Skeletal muscle tissue (tissue), 4 donors: Measurements from ENCODE around the gene KDM2B. TPM values are rescaled to one million over a fixed set of nuclear protein-coding genes. Genes with fewer than 3 reads are reported as not detected.
"Not testable (repeated sequence)": the region's sequence is repeated elsewhere in the genome, so short reads cannot be mapped to it uniquely, and the experiment has no call there.

Source experiments
- H3K27ac ChIP-seq: one replicate; pipeline ENCODE4 v1.7.0; 2013; ENCODE audit warnings: mild to moderate bottlenecking, low read depth, low read length, inconsistent platforms
- H3K27me3 ChIP-seq, 3 donors: one replicate each; pipeline ENCODE4 v1.7.0; 2013; ENCODE audit warnings: low read length in 3 of 3; ENCODE audit not compliant: control insufficient read depth in 3 of 3, insufficient read depth in 3 of 3
- H3K36me3 ChIP-seq, 3 donors: one replicate each; pipeline ENCODE4 v1.7.0; 2013; ENCODE audit warnings: low read length in 3 of 3; ENCODE audit not compliant: control insufficient read depth in 3 of 3, insufficient read depth in 3 of 3
- H3K4me1 ChIP-seq, 3 donors: one replicate each; pipeline ENCODE4 v1.7.0; 2013; ENCODE audit warnings: low read length in 3 of 3, mild to moderate bottlenecking in 3 of 3; ENCODE audit not compliant: control insufficient read depth in 3 of 3, insufficient read depth in 3 of 3
- H3K4me3 ChIP-seq, 3 donors: one replicate each; pipeline ENCODE4 v1.7.0; 2013; ENCODE audit warnings: low read length in 3 of 3
- H3K9ac ChIP-seq, 3 donors: one replicate each; pipeline ENCODE4 v1.7.0; 2013; ENCODE audit warnings: low read length in 3 of 3, mild to moderate bottlenecking in 3 of 3, moderate library complexity in 2 of 3, low read depth in 1 of 3
- H3K9me3 ChIP-seq, 3 donors: one replicate each; pipeline ENCODE4 v1.7.0; 2013; ENCODE audit warnings: low read length in 3 of 3; ENCODE audit not compliant: control insufficient read depth in 3 of 3
- total RNA-seq: library from RNA; depleted of rRNA; stranded (reverse); fragments of >200 nt; gene quantifications from one replicate; pipeline ENCODE4 v1.2.3, GENCODE V29; 2014
- donor health status: Osteomylitis.

The KDM2B gene
- total RNA-seq, 1 donor from 2014 or later: 28.7 TPM

- Histone ChIP-seq H3K9me3 (no peaks in the 10 kb centered on the region), H3K36me3 (peaks cover 6 to 16% (median 13%) of the 10 kb centered on the region in 3 donors), H3K4me3 (no peak overlapping the region), H3K9ac (peak overlapping the region in 2 of 3 donors; percentile 33 to 43), H3K27ac (no peak overlapping the region), H3K4me1 (peaks cover 0 to 6% (median 0%) of the 10 kb centered on the region in 3 donors), H3K27me3 (no peaks in the 10 kb centered on the region)
These were observed 90.2 kb downstream of the KDM2B start for GRCh38 chr12:121490401-121491281.

GRCh38 chr12:121489874-121490273 is 90.9 kb downstream of the KDM2B start:
- Histone ChIP-seq H3K9ac (peak overlapping the region in 1 of 3 donors; percentile 33), H3K9me3 (no peaks in the 10 kb centered on the region), H3K36me3 (peaks cover 5 to 15% (median 10%) of the 10 kb centered on the region in 3 donors), H3K4me3 (no peak overlapping the region), H3K27ac (no peak overlapping the region), H3K4me1 (peaks cover 0 to 6% (median 0%) of the 10 kb centered on the region in 3 donors), H3K27me3 (no peaks in the 10 kb centered on the region)

- Histone ChIP-seq H3K4me1 (no peaks in the 10 kb centered on the region), H3K27ac (no peak overlapping the region), H3K36me3 (peaks cover 0 to 5% (median 5%) of the 10 kb centered on the region in 3 donors), H3K27me3 (no peaks in the 10 kb centered on the region), H3K4me3 (no peak overlapping the region), H3K9ac (no peak overlapping the region), H3K9me3 (no peaks in the 10 kb centered on the region)
These were observed 95.9 kb downstream of the KDM2B start for GRCh38 chr12:121484967-121485366.

GRCh38 chr12:121484564-121484963 is 96.3 kb downstream of the KDM2B start:
- not testable (repeated sequence) for H3K4me3 ChIP-seq

GRCh38 chr12:121483949-121484348 is 96.9 kb downstream of the KDM2B start:
- H3K9me3 ChIP-seq: no peaks in the 10 kb centered on the region
- no peak overlapping the region for H3K4me3 ChIP-seq
- H3K9ac ChIP-seq: no peak overlapping the region
- no peaks in the 10 kb centered on the region for H3K27me3 ChIP-seq
- H3K4me1 ChIP-seq: no peaks in the 10 kb centered on the region
- peaks cover 0 to 4% (median 2%) of the 10 kb centered on the region in 3 donors for H3K36me3 ChIP-seq
- H3K27ac ChIP-seq: no peak overlapping the region

More at GRCh38 chr12:121484564-121484963, 96.3 kb downstream of the KDM2B start:
- not testable (repeated sequence) for H3K27ac ChIP-seq, H3K9me3 ChIP-seq, H3K27me3 ChIP-seq, H3K4me1 ChIP-seq, H3K9ac ChIP-seq, H3K36me3 ChIP-seq

- no peak overlapping the region for H3K9ac ChIP-seq
- no peak overlapping the region for H3K27ac ChIP-seq
- no peak overlapping the region for H3K4me3 ChIP-seq
- H3K36me3 ChIP-seq: peaks cover 0 to 2% (median 0%) of the 10 kb centered on the region in 3 donors
- no peaks in the 10 kb centered on the region for H3K27me3 ChIP-seq
- H3K9me3 ChIP-seq: no peaks in the 10 kb centered on the region
- H3K4me1 ChIP-seq: peaks cover 0 to 3% (median 0%) of the 10 kb centered on the region in 3 donors
These were observed 104.3 kb downstream of the KDM2B start for GRCh38 chr12:121476477-121476876.

GRCh38 chr12:121475279-121475678 is 105.5 kb downstream of the KDM2B start:
- peaks cover 0 to 2% (median 0%) of the 10 kb centered on the region in 3 donors for H3K36me3 ChIP-seq
- no peak overlapping the region for H3K27ac ChIP-seq
- no peak overlapping the region for H3K4me3 ChIP-seq
- no peak overlapping the region for H3K9ac ChIP-seq
- H3K9me3 ChIP-seq: no peaks in the 10 kb centered on the region
- no peaks in the 10 kb centered on the region for H3K27me3 ChIP-seq
- H3K4me1 ChIP-seq: peaks cover 0 to 3% (median 0%) of the 10 kb centered on the region in 3 donors

GRCh38 chr12:121472150-121472905 is 108.5 kb downstream of the KDM2B start:
- Histone ChIP-seq H3K4me3 (no peak overlapping the region), H3K9ac (no peak overlapping the region), H3K4me1 (peaks cover 2 to 11% (median 8%) of the 10 kb centered on the region in 3 donors), H3K36me3 (no peaks in the 10 kb centered on the region), H3K27ac (no peak overlapping the region), H3K27me3 (no peaks in the 10 kb centered on the region), H3K9me3 (no peaks in the 10 kb centered on the region)

GRCh38 chr12:121470751-121471150 is 110.1 kb downstream of the KDM2B start:
- H3K4me1 ChIP-seq: peaks cover 6 to 11% (median 7%) of the 10 kb centered on the region in 3 donors
- no peaks in the 10 kb centered on the region for H3K36me3 ChIP-seq
- H3K9me3 ChIP-seq: no peaks in the 10 kb centered on the region
- H3K27me3 ChIP-seq: no peaks in the 10 kb centered on the region
- H3K9ac ChIP-seq: no peak overlapping the region
- no peak overlapping the region for H3K4me3 ChIP-seq
- H3K27ac ChIP-seq: no peak overlapping the region

- Histone ChIP-seq H3K27ac (no peak overlapping the region), H3K27me3 (no peaks in the 10 kb centered on the region), H3K9me3 (no peaks in the 10 kb centered on the region), H3K4me1 (peaks cover 7 to 12% (median 11%) of the 10 kb centered on the region in 3 donors), H3K4me3 (no peak overlapping the region), H3K9ac (no peak overlapping the region), H3K36me3 (peaks cover 0 to 4% (median 0%) of the 10 kb centered on the region in 3 donors)
These were observed 112.4 kb downstream of the KDM2B start for GRCh38 chr12:121468499-121468801.
